B cell (primary cell): ENCODE results near the gene DLG1. TPM values are rescaled to one million over a fixed set of nuclear protein-coding genes. Genes with fewer than 3 reads are reported as not detected.

Experiments
- ATAC-seq: fragments of 200-7000 bp; cut with Tn5 transposase; one replicate; pipeline ENCODE4 v1.10.0; 2021; ENCODE audit warnings: low read depth, mild to moderate bottlenecking, moderate number of reproducible peaks, moderate library complexity
- CTCF ChIA-PET: fragments of 350-600 bp; sonication (Branson Sonifier 250); formaldehyde crosslinking; loops from one replicate; lab custom pipeline; 2021; ENCODE audit warnings: antibody characterized with exemption, inconsistent platforms; lab: Charles Lee
- POLR2A ChIA-PET: fragments of 350-600 bp; sonication (Branson Sonifier 250); formaldehyde crosslinking; loops from one replicate; lab custom pipeline; 2021; ENCODE audit warnings: antibody characterized with exemption; lab: Charles Lee
- DNase-seq: peaks from one replicate; pipeline ENCODE4 v3.0.0; 2013
- H2AFZ ChIP-seq: 2 replicates; pipeline ENCODE4 v1.6.1; 2012; ENCODE audit warnings: mild to moderate bottlenecking, low read depth, low read length; ENCODE audit not compliant: insufficient read depth, poor library complexity, severe bottlenecking
- H3K27ac ChIP-seq, 2 donors: 1 replicate in 1 of 2; 2 replicates in 1 of 2; pipeline ENCODE4 v1.5.1; 2012 to 2013; ENCODE audit warnings: low read length in 2 of 2, mild to moderate bottlenecking in 2 of 2, moderate library complexity in 1 of 2
- H3K27me3 ChIP-seq, 4 experiments: fragments of 200-600 bp in 1 of 4; sonication (generic) in 1 of 4; replicated peaks in 1 of 4; 1 replicate in 2 of 4; 2 replicates in 2 of 4; pipeline versions ENCODE4 v1.6.1 to v1.7.0; 2013 to 2016; ENCODE audit warnings: low read length in 3 of 4, mild to moderate bottlenecking in 2 of 4, mixed read lengths in 1 of 4, moderate library complexity in 1 of 4; ENCODE audit not compliant: insufficient read depth in 4 of 4, control insufficient read depth in 3 of 4; ENCODE audit errors: control extremely low read depth in 1 of 4
- H3K36me3 ChIP-seq, 2 experiments: replicated peaks in 1 of 2; 1 replicate in 1 of 2; 2 replicates in 1 of 2; pipeline versions ENCODE4 v1.6.1 to v1.7.1; 2013; ENCODE audit warnings: low read length in 1 of 2; ENCODE audit not compliant: insufficient read depth in 2 of 2, control insufficient read depth in 1 of 2; ENCODE audit errors: control extremely low read depth in 1 of 2, extremely low read depth in 1 of 2
- H3K4me1 ChIP-seq, 2 donors: fragments of 200-600 bp in 1 of 2; sonication (generic) in 1 of 2; 1 replicate in 1 of 2; 2 replicates in 1 of 2; pipeline versions ENCODE4 v1.5.1 to v1.6.1; 2013 to 2017; ENCODE audit warnings: low read length in 2 of 2; ENCODE audit not compliant: control insufficient read depth in 2 of 2, insufficient read depth in 2 of 2
- H3K4me2 ChIP-seq: replicated peaks from 2 replicates; pipeline ENCODE3; 2012; ENCODE audit warnings: mild to moderate bottlenecking, low read depth, low read length; ENCODE audit not compliant: poor library complexity, severe bottlenecking
- H3K4me3 ChIP-seq, 5 experiments: fragments of 200-600 bp in 1 of 5; sonication (generic) in 1 of 5; 1 replicate in 3 of 5; 2 replicates in 2 of 5; pipeline versions ENCODE4 v1.5.1 to v1.7.0; 2011 to 2016; ENCODE audit warnings: low read length in 4 of 5, mild to moderate bottlenecking in 4 of 5, low read depth in 2 of 5, control low read depth in 1 of 5, moderate library complexity in 1 of 5; ENCODE audit not compliant: insufficient read depth in 1 of 5; ENCODE audit errors: control extremely low read depth in 1 of 5, extremely low read depth in 1 of 5
- H3K79me2 ChIP-seq: fragments of 200-600 bp; sonication (generic); one replicate; pipeline ENCODE4 v1.6.0; 2016; ENCODE audit warnings: low read length; ENCODE audit not compliant: control insufficient read depth, insufficient read depth
- H3K9ac ChIP-seq: fragments of 200-600 bp; sonication (generic); 2 replicates; pipeline ENCODE4 v1.6.1; 2017; ENCODE audit warnings: mild to moderate bottlenecking, low read length, moderate library complexity
- H3K9me3 ChIP-seq, 3 donors: one replicate each; pipeline versions ENCODE4 v1.6.1 to v1.7.1; 2013; ENCODE audit warnings: low read length in 2 of 3; ENCODE audit not compliant: control insufficient read depth in 2 of 3, insufficient read depth in 1 of 3; ENCODE audit errors: control extremely low read depth in 1 of 3
- H4K20me1 ChIP-seq: 2 replicates; pipeline ENCODE4 v1.6.0; 2012; ENCODE audit warnings: mild to moderate bottlenecking, low read length; ENCODE audit not compliant: insufficient read depth, control insufficient read depth, poor library complexity, severe bottlenecking
- H3K27ac Mint-ChIP-seq: one replicate; pipeline ENCODE4 v1.8.0; 2021; ENCODE audit warnings: mixed read lengths
- H3K27me3 Mint-ChIP-seq: one replicate; pipeline ENCODE4 v1.8.0; 2021; ENCODE audit warnings: mixed read lengths
- H3K4me1 Mint-ChIP-seq: one replicate; pipeline ENCODE4 v1.8.0; 2021; ENCODE audit warnings: mixed read lengths
- H3K4me3 Mint-ChIP-seq: one replicate; pipeline ENCODE4 v1.8.0; 2021; ENCODE audit warnings: mixed read lengths
- H3K9me3 Mint-ChIP-seq: one replicate; pipeline ENCODE4 v1.8.0; 2022; ENCODE audit warnings: mixed read lengths; ENCODE audit not compliant: insufficient read depth
- EZH2 ChIP-seq: IDR thresholded peaks from 2 replicates; pipeline ENCODE4 v1.6.1; 2012; ENCODE audit warnings: borderline replicate concordance, low read depth, mild to moderate bottlenecking, moderate library complexity, low read length; ENCODE audit not compliant: insufficient read depth, poor library complexity, severe bottlenecking
- WGBS: methylation state at CpG from one replicate; pipeline ENCODE4 v1.1.5; 2013; ENCODE audit warnings: missing lambda C conversion rate; ENCODE audit not compliant: insufficient coverage; 5-methylcytosine and 5-hydroxymethylcytosine counted together
- intact Hi-C: fragments of 100-400 bp; cut with micrococcal nuclease; formaldehyde crosslinking; loops from one replicate; pipeline ENCODE4 v1.10.0; 2022
- polyA plus RNA-seq: library from polyadenylated mRNA; depleted of rRNA; stranded (reverse); fragments of >200 nt; gene quantifications from 2 replicates; pipeline ENCODE4 v1.2.3, GENCODE V29; 2012
- total RNA-seq, 2 donors: library from RNA; stranded (reverse); fragments of 120-200 nt in 1 of 2; gene quantifications; 1 replicate in 1 of 2; 2 replicates in 1 of 2; pipeline versions ENCODE4 v1.2.3 to v1.2.4, GENCODE V29; 2013 to 2022
- TF ChIP-seq, protein P1 (sequence below): fragments of 200-600 bp; IDR thresholded peaks from one replicate; pipeline ENCODE4 v1.8.0; 2022; ENCODE audit warnings: antibody characterized with exemption, mild to moderate bottlenecking

The DLG1 gene
- total and polyA plus RNA-seq, 2 donors (not counting 1 experiment from before 2014, with no cell fraction given), result 23.4 to 114 TPM

GRCh38 chr3:197019535-197019934 is 278.9 kb downstream of the DLG1 start:
- H3K4me3 Mint-ChIP-seq, result no peak overlapping the region
- H3K4me1 Mint-ChIP-seq, result peaks cover 24% of the 10 kb centered on the region
- H3K4me1 ChIP-seq, result peaks cover 22 to 23% of the 10 kb centered on the region in 2 donors
- ATAC-seq (no peak), DNase-seq (no peak)
- TF ChIP-seq, protein P1, sequence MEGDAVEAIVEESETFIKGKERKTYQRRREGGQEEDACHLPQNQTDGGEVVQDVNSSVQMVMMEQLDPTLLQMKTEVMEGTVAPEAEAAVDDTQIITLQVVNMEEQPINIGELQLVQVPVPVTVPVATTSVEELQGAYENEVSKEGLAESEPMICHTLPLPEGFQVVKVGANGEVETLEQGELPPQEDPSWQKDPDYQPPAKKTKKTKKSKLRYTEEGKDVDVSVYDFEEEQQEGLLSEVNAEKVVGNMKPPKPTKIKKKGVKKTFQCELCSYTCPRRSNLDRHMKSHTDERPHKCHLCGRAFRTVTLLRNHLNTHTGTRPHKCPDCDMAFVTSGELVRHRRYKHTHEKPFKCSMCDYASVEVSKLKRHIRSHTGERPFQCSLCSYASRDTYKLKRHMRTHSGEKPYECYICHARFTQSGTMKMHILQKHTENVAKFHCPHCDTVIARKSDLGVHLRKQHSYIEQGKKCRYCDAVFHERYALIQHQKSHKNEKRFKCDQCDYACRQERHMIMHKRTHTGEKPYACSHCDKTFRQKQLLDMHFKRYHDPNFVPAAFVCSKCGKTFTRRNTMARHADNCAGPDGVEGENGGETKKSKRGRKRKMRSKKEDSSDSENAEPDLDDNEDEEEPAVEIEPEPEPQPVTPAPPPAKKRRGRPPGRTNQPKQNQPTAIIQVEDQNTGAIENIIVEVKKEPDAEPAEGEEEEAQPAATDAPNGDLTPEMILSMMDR, result no peak
- no peak for TF ChIP-seq EZH2
- no peaks in the 10 kb centered on the region for H3K9me3 Mint-ChIP-seq
- H4K20me1 ChIP-seq, result peaks cover 5% of the 10 kb centered on the region
- H3K27ac Mint-ChIP-seq, result no peak overlapping the region
- POLR2A ChIA-PET, result no interaction called here
- H3K4me3 ChIP-seq, result no peak overlapping the region
- no peak overlapping the region for H2AFZ ChIP-seq
- intact Hi-C loops, result no loop called here
- H3K9me3 ChIP-seq, result peaks cover 0 to 4% (median 0%) of the 10 kb centered on the region in 3 donors
- no peaks in the 10 kb centered on the region for H3K36me3 ChIP-seq
- no peak overlapping the region for H3K4me2 ChIP-seq
- H3K79me2 ChIP-seq, result no peaks in the 10 kb centered on the region
- H3K27me3 Mint-ChIP-seq, result peaks cover 11% of the 10 kb centered on the region
- CTCF ChIA-PET, result interaction anchor here (0.6 to 1.1 kb wide), 2 partner anchors 10 to 800 kb away, joined by 3 read pairs; partner anchors contain the start of gene MELTF
- H3K9ac ChIP-seq, result no peak overlapping the region
- 95% methylated on average over 6 of the region's 13 CpGs for WGBS
- no peak overlapping the region for H3K27ac ChIP-seq
- peaks cover 0 to 15% (median 1%) of the 10 kb centered on the region in 4 experiments for H3K27me3 ChIP-seq

GRCh38 chr3:197019021-197019420 is 279.4 kb downstream of the DLG1 start:
- Histone ChIP-seq H3K4me1 (peaks cover 17 to 18% of the 10 kb centered on the region in 2 donors), H3K27ac (no peak overlapping the region), H3K9me3 (peaks cover 0 to under 1% (median 0%) of the 10 kb centered on the region in 3 donors), H3K4me2 (no peak overlapping the region), H3K9ac (no peak overlapping the region), H3K4me3 (no peak overlapping the region), H4K20me1 (no peaks in the 10 kb centered on the region), H3K27me3 (peaks cover 0 to 10% (median under 1%) of the 10 kb centered on the region in 4 experiments), H3K79me2 (no peaks in the 10 kb centered on the region), H3K36me3 (no peaks in the 10 kb centered on the region), H2AFZ (no peak overlapping the region)
- WGBS, result 98% methylated on average over 4 of the region's 6 CpGs
- ATAC-seq (no peak), DNase-seq (no peak)
- peaks cover 10% of the 10 kb centered on the region for H3K27me3 Mint-ChIP-seq
- H3K4me1 Mint-ChIP-seq, result peaks cover 20% of the 10 kb centered on the region
- ChIA-PET POLR2A (no interaction called here), CTCF (interaction anchor here (0.6 to 1.1 kb wide), 2 partner anchors 11 to 800 kb away, joined by 3 read pairs; partner anchors contain the start of gene MELTF)
- intact Hi-C loops, result no loop called here
- no peak overlapping the region for H3K4me3 Mint-ChIP-seq
- TF ChIP-seq, protein P1, result no peak
- TF ChIP-seq EZH2, result no peak
- H3K27ac Mint-ChIP-seq, result no peak overlapping the region
- H3K9me3 Mint-ChIP-seq, result no peaks in the 10 kb centered on the region
